HG02588 (cell line): ENCODE measurements around the gene NR1H4.
"Not testable (repeated sequence)": the region's sequence is repeated elsewhere in the genome, so short reads cannot be mapped to it uniquely, and the experiment has no call there.

ENCODE experiments used
- ATAC-seq: cut with Tn5 transposase; IDR thresholded peaks from one replicate; pipeline ENCODE4 v1.9.1; 2021; ENCODE audit warnings: mild to moderate bottlenecking, moderate library complexity; ENCODE audit not compliant: unreplicated experiment

The NR1H4 gene

GRCh38 chr12:100468126-100468525 lies 5.5 kb upstream of the NR1H4 start:
- ATAC-seq, result no peak

GRCh38 chr12:100472325-100472724 lies 1.3 kb upstream of the NR1H4 start:
- ATAC-seq, result no peak

- no peak for ATAC-seq
These were observed 483 bp upstream of the NR1H4 start for GRCh38 chr12:100473050-100473715.

GRCh38 chr12:100474617-100475016 lies 951 bp downstream of the NR1H4 start:
- no peak for ATAC-seq

- no peak for ATAC-seq
These were observed 2.5 kb downstream of the NR1H4 start for GRCh38 chr12:100476013-100476751.

GRCh38 chr12:100481021-100481420 lies 7.4 kb downstream of the NR1H4 start:
- no peak for ATAC-seq

- no peak for ATAC-seq
These were observed 10.7 kb downstream of the NR1H4 start for GRCh38 chr12:100484183-100484886.

- no peak for ATAC-seq
These were observed 11.3 kb downstream of the NR1H4 start for GRCh38 chr12:100484891-100485471.

GRCh38 chr12:100485983-100486382 lies 12.3 kb downstream of the NR1H4 start:
- no peak for ATAC-seq

- no peak for ATAC-seq
These were observed 15.7 kb downstream of the NR1H4 start for GRCh38 chr12:100489251-100489820.

GRCh38 chr12:100490056-100490455 lies 16.4 kb downstream of the NR1H4 start:
- ATAC-seq, result no peak

GRCh38 chr12:100491104-100491503 lies 17.4 kb downstream of the NR1H4 start:
- ATAC-seq, result no peak

GRCh38 chr12:100493396-100494012 lies 19.8 kb downstream of the NR1H4 start:
- ATAC-seq, result no peak

- no peak for ATAC-seq
These were observed 20.4 kb downstream of the NR1H4 start for GRCh38 chr12:100494026-100494425.

- no peak for ATAC-seq
These were observed 20.9 kb downstream of the NR1H4 start for GRCh38 chr12:100494538-100494937.

- no peak for ATAC-seq
These were observed 23.6 kb downstream of the NR1H4 start for GRCh38 chr12:100497105-100497795.

- ATAC-seq, result no peak
These were observed 24.5 kb downstream of the NR1H4 start for GRCh38 chr12:100498141-100498540.

GRCh38 chr12:100499416-100499815 lies 25.8 kb downstream of the NR1H4 start:
- no peak for ATAC-seq

- not testable (repeated sequence) for ATAC-seq
These were observed 29.1 kb downstream of the NR1H4 start for GRCh38 chr12:100502718-100503117.

GRCh38 chr12:100503228-100503628 lies 29.6 kb downstream of the NR1H4 start:
- ATAC-seq, result no peak
